HepG2 (cell line): ENCODE data around the gene STC2. TPM values are rescaled to one million over a fixed set of nuclear protein-coding genes. Genes with fewer than 3 reads are reported as not detected.
A peak's percentile ranks its signal among the peaks of the same experiment; 100 is the strongest.

ENCODE experiments used
- ATF7-NPFF ChIP-seq: sonication (generic); formaldehyde crosslinking; IDR thresholded peaks from 2 replicates; pipeline ENCODE4 v1.8.1; 2023; ENCODE audit warnings: mild to moderate bottlenecking, low read depth, missing genetic modification reagents, moderate library complexity
- ELF4 ChIP-seq: sonication (generic); formaldehyde crosslinking; IDR thresholded peaks from 2 replicates; pipeline ENCODE4 v1.5.0; 2020; ENCODE audit warnings: missing genetic modification reagents, mild to moderate bottlenecking, moderate library complexity, borderline replicate concordance
- FOXA3 ChIP-seq: IDR thresholded peaks from 2 replicates; pipeline ENCODE4 v1.6.1; 2016; ENCODE audit warnings: missing genetic modification reagents, missing compliant biosample characterization
- GTF2F1 ChIP-seq: fragments of 150-350 bp; IDR thresholded peaks from 2 replicates; pipeline ENCODE4 v1.6.1; 2014; ENCODE audit warnings: low read length
- HNRNPL ChIP-seq: fragments of 200-400 bp; formaldehyde crosslinking; IDR thresholded peaks from 2 replicates; pipeline ENCODE4 v1.6.1; 2017; ENCODE audit warnings: mild to moderate bottlenecking, low read depth, low read length
- IKZF1 ChIP-seq: fragments of 450-650 bp; IDR thresholded peaks from 2 replicates; pipeline ENCODE4 v1.7.1; 2016
- IRX3 ChIP-seq: sonication (generic); formaldehyde crosslinking; IDR thresholded peaks from 2 replicates; pipeline ENCODE4 v1.8.1; 2023; ENCODE audit warnings: mild to moderate bottlenecking, low read depth, missing genetic modification reagents, borderline replicate concordance
- KDM2A ChIP-seq: sonication (generic); formaldehyde crosslinking; IDR thresholded peaks from 2 replicates; pipeline ENCODE4 v1.4.0; 2020; ENCODE audit warnings: low read depth, missing genetic modification reagents, borderline replicate concordance
- KMT2B ChIP-seq: IDR thresholded peaks from 2 replicates; pipeline ENCODE4 v1.6.1; 2016; ENCODE audit warnings: missing genetic modification reagents, missing compliant biosample characterization
- MEF2D ChIP-seq: sonication (generic); formaldehyde crosslinking; IDR thresholded peaks from 2 replicates; pipeline ENCODE4 v1.5.1; 2020; ENCODE audit warnings: mild to moderate bottlenecking, missing genetic modification reagents
- MEIS1 ChIP-seq: sonication (generic); formaldehyde crosslinking; IDR thresholded peaks from 2 replicates; pipeline ENCODE4 v1.9.0; 2021; ENCODE audit warnings: mild to moderate bottlenecking, missing genetic modification reagents, moderate library complexity, borderline replicate concordance
- NFKBIZ ChIP-seq: IDR thresholded peaks from 2 replicates; pipeline ENCODE4 v1.6.1; 2018; ENCODE audit warnings: missing genetic modification reagents, missing compliant biosample characterization
- NFRKB ChIP-seq: fragments of 450-650 bp; IDR thresholded peaks from 2 replicates; pipeline ENCODE4 v1.6.1; 2017
- SMYD3 ChIP-seq: sonication (generic); formaldehyde crosslinking; IDR thresholded peaks from 2 replicates; pipeline ENCODE4 v1.8.1; 2023; ENCODE audit warnings: mild to moderate bottlenecking, missing genetic modification reagents
- SRF ChIP-seq: IDR thresholded peaks from 2 replicates; pipeline ENCODE4 v1.6.1; 2011; ENCODE audit warnings: mild to moderate bottlenecking, low read depth, low read length, moderate library complexity
- XBP1 ChIP-seq: sonication (generic); formaldehyde crosslinking; IDR thresholded peaks from 2 replicates; pipeline ENCODE4 v1.5.0; 2020; ENCODE audit warnings: missing genetic modification reagents
- ZBTB1 ChIP-seq: sonication (generic); formaldehyde crosslinking; IDR thresholded peaks from 2 replicates; pipeline ENCODE4 v1.4.0; 2020; ENCODE audit warnings: missing genetic modification reagents, borderline replicate concordance
- ZNF230 ChIP-seq: sonication (generic); formaldehyde crosslinking; IDR thresholded peaks from 2 replicates; pipeline ENCODE4 v1.4.0; 2020; ENCODE audit warnings: mild to moderate bottlenecking, missing genetic modification reagents
- ZNF235 ChIP-seq: sonication (generic); formaldehyde crosslinking; IDR thresholded peaks from 2 replicates; pipeline ENCODE4 v1.8.1; 2023; ENCODE audit warnings: mild to moderate bottlenecking, missing genetic modification reagents, borderline replicate concordance
- ZNF30 ChIP-seq: sonication (generic); formaldehyde crosslinking; IDR thresholded peaks from 2 replicates; pipeline ENCODE4 v1.5.0; 2020; ENCODE audit warnings: mild to moderate bottlenecking, missing genetic modification reagents
- ZNF383 ChIP-seq: sonication (generic); formaldehyde crosslinking; IDR thresholded peaks from 2 replicates; pipeline ENCODE4 v1.4.0; 2020; ENCODE audit warnings: missing genetic modification reagents, mild to moderate bottlenecking, borderline replicate concordance
- ZNF546 ChIP-seq: sonication (generic); formaldehyde crosslinking; conservative IDR thresholded peaks from 2 replicates; pipeline ENCODE4 v1.8.1; 2023; ENCODE audit warnings: mild to moderate bottlenecking, missing genetic modification reagents
- polyA plus RNA-seq, 8 experiments: library from polyadenylated mRNA; depleted of rRNA in 3 of 8; stranded (reverse) in 7 of 8; unstranded in 1 of 8; fragments of >200 nt; fragmentation: Illumina TruSeq in 4 of 8; extraction: Trizol in 4 of 8; gene quantifications; 2 replicates each; pipeline versions ENCODE4 v1.2.1 to v1.2.3, GENCODE V29; 2011 to 2016; ENCODE audit warnings: low read depth in 4 of 8, missing spikeins in 1 of 8, mixed read lengths in 1 of 8; ENCODE audit not compliant: insufficient read depth in 1 of 8
- total RNA-seq, 5 experiments: library from RNA; depleted of rRNA; stranded (reverse); fragments of >200 nt; fragmentation: Illumina TruSeq; extraction: Trizol; gene quantifications; 2 replicates each; pipeline ENCODE4 v1.2.3, GENCODE V29; 2016; ENCODE audit warnings: low read depth in 1 of 5
- TF ChIP-seq, protein P1 (sequence below): sonication (generic); formaldehyde crosslinking; IDR thresholded peaks from 2 replicates; pipeline ENCODE4 v1.5.0; 2020; ENCODE audit warnings: mild to moderate bottlenecking, missing genetic modification reagents, borderline replicate concordance
- TF ChIP-seq, protein P2 (sequence below): sonication (generic); formaldehyde crosslinking; IDR thresholded peaks from 2 replicates; pipeline ENCODE4 v1.8.1; 2023; ENCODE audit warnings: missing genetic modification reagents, inconsistent platforms, borderline replicate concordance
- TF ChIP-seq, protein P3 (sequence below): sonication (generic); formaldehyde crosslinking; IDR thresholded peaks from 2 replicates; pipeline ENCODE4 v1.4.0; 2020; ENCODE audit warnings: missing genetic modification reagents, mild to moderate bottlenecking, borderline replicate concordance

STC2 gene
- total and polyA plus RNA-seq, 2 of the 13 experiments (the other 11 are each of a cell fraction or from before 2014, with no cell fraction given) = 27.1 to 69.2 TPM

DNA sequence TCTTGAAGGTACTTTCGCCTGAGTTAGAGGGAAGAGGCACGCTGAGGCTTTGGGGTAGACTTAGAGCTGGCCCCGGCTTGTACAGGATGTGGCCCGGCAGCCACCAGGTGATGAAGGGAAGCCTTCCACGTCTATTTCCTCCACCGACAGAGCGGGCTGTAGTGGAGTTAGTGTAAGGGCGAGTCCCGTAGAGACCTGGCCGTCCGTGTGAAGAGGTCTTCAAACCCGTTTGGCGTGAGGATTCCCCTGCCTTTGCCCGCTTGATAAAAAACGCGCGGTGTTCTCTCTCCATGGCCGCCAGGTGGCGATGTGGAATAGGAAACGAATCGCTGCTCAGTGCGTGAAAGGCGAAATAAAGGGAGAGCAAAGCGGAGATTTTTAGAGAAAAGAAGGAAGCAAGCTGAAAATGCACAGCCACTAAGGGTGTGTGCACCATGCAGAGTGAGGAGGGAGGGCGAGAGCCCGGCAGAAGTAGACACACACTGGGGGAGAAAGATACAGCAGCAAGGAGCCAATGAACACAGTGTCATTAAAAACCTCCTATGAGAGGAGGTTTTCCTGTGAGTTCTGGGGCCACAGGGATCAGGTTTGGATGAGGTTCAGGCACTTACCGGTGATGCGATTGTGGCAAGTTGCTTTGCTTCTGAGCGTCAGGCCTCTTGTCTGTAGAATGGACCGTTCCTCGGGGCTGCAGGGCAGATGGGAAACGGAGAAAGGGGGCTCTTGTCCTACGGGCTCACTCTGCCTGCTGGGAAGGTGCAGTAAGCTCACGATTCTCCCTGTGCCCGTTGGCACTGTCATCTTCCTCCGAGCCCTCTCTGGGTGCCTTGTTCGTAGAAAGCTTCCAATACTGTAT lies 34.2 kb downstream of the STC2 start (continued):
- TF ChIP-seq GTF2F1 (no peak), FOXA3 (CRISPR knock-in tag) (no peak), ZNF383 (CRISPR knock-in tag) (no peak), ZBTB1 (CRISPR knock-in tag) (no peak), ELF4 (CRISPR knock-in tag) (no peak), ZNF546 (CRISPR knock-in tag) (no peak), NFRKB (no peak), XBP1 (no peak), ZNF30 (CRISPR knock-in tag) (no peak), ZNF235 (CRISPR knock-in tag) (no peak), IKZF1 (no peak), MEF2D (CRISPR knock-in tag) (no peak), KMT2B (peak; percentile 48; the same call in 1 of the 2 replicates), IRX3 (CRISPR knock-in tag) (no peak), SMYD3 (no peak), SRF (no peak), HNRNPL (no peak), NFKBIZ (no peak; the same call in 1 of the 2 replicates), KDM2A (CRISPR knock-in tag) (peak; percentile 67; the same call in 1 of the 2 replicates), MEIS1 (CRISPR knock-in tag) (0 out of 2 replicates have a peak, but pooled peaks have one; percentile 15), ZNF230 (no peak), ATF7-NPFF (CRISPR knock-in tag) (no peak; the same call in 1 of the 2 replicates)
- TF ChIP-seq, protein P1, sequence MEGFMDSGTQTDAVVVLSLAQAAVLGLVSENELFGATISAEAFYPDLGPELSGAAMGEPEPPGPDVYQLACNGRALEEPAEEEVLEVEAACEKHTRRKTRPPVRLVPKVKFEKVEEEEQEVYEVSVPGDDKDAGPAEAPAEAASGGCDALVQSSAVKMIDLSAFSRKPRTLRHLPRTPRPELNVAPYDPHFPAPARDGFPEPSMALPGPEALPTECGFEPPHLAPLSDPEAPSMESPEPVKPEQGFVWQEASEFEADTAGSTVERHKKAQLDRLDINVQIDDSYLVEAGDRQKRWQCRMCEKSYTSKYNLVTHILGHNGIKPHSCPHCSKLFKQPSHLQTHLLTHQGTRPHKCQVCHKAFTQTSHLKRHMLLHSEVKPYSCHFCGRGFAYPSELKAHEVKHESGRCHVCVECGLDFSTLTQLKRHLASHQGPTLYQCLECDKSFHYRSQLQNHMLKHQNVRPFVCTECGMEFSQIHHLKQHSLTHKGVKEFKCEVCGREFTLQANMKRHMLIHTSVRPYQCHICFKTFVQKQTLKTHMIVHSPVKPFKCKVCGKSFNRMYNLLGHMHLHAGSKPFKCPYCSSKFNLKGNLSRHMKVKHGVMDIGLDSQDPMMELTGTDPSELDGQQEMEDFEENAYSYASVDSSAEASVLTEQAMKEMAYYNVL = no peak
- TF ChIP-seq, protein P2, sequence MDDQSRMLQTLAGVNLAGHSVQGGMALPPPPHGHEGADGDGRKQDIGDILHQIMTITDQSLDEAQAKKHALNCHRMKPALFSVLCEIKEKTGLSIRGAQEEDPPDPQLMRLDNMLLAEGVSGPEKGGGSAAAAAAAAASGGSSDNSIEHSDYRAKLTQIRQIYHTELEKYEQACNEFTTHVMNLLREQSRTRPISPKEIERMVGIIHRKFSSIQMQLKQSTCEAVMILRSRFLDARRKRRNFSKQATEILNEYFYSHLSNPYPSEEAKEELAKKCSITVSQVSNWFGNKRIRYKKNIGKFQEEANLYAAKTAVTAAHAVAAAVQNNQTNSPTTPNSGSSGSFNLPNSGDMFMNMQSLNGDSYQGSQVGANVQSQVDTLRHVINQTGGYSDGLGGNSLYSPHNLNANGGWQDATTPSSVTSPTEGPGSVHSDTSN = no peak
- TF ChIP-seq, protein P3, sequence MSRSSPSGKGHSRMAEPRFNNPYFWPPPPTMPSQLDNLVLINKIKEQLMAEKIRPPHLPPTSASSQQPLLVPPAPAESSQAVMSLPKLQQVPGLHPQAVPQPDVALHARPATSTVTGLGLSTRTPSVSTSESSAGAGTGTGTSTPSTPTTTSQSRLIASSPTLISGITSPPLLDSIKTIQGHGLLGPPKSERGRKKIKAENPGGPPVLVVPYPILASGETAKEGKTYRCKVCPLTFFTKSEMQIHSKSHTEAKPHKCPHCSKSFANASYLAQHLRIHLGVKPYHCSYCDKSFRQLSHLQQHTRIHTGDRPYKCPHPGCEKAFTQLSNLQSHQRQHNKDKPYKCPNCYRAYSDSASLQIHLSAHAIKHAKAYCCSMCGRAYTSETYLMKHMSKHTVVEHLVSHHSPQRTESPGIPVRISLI (CRISPR knock-in tag) = peak; percentile 66; the same call in 1 of the 2 replicates
